Left ventricle myocardium inferior (tissue), 1 donor: ENCODE data around the gene PIAS2. TPM values are rescaled to one million over a fixed set of nuclear protein-coding genes. Genes with fewer than 3 reads are reported as not detected.
A peak's percentile ranks its signal among the peaks of the same experiment; 100 is the strongest.
"Not testable (repeated sequence)": the region's sequence is repeated elsewhere in the genome, so short reads cannot be mapped to it uniquely, and the experiment has no call there.

Experiments used
- DNase-seq: peaks from one replicate; pipeline ENCODE4 v3.0.0-alpha.2; 2020
- H3K27ac ChIP-seq: fragments of 200-600 bp; replicated peaks from 2 replicates; pipeline ENCODE4 v1.8.0; 2021
- H3K27me3 ChIP-seq: fragments of 200-600 bp; 2 replicates; pipeline ENCODE4 v1.8.0; 2021; ENCODE audit warnings: low read depth
- H3K36me3 ChIP-seq: fragments of 200-600 bp; 2 replicates; pipeline ENCODE4 v1.8.0; 2021
- H3K4me1 ChIP-seq: fragments of 200-600 bp; 2 replicates; pipeline ENCODE4 v1.8.0; 2021
- H3K4me3 ChIP-seq: fragments of 200-600 bp; 2 replicates; pipeline ENCODE4 v1.8.0; 2021; ENCODE audit warnings: mild to moderate bottlenecking, moderate library complexity
- H3K9me3 ChIP-seq: fragments of 200-600 bp; replicated peaks from 2 replicates; pipeline ENCODE4 v1.8.0; 2021
- intact Hi-C: fragments of 100-400 bp; cut with micrococcal nuclease; formaldehyde crosslinking; loops from one replicate; pipeline ENCODE4 v1.11.0; 2022
- total RNA-seq: library from RNA; stranded (reverse); fragmentation: NEBNext Ultra II Directional; extraction: Animal tissue kit (Norgen Biotek cat#: 25700); gene quantifications from one replicate; pipeline ENCODE4 v1.2.1, GENCODE V29; 2021
- TF ChIP-seq, protein P1 (sequence below): fragments of 200-600 bp; IDR thresholded peaks from 2 replicates; pipeline ENCODE4 v1.8.0; 2021; ENCODE audit warnings: antibody characterized with exemption, mild to moderate bottlenecking, borderline replicate concordance
- donor health status: DM: no; HTN: yes; CAD: no; lungs with severe emphysema.

Gene PIAS2
- total RNA-seq, 1 donor from 2014 or later, result 33.2 TPM

- no peak for DNase-seq
- no peak overlapping the region for H3K4me3 ChIP-seq
- no peak overlapping the region for H3K27ac ChIP-seq
- TF ChIP-seq, protein P1, sequence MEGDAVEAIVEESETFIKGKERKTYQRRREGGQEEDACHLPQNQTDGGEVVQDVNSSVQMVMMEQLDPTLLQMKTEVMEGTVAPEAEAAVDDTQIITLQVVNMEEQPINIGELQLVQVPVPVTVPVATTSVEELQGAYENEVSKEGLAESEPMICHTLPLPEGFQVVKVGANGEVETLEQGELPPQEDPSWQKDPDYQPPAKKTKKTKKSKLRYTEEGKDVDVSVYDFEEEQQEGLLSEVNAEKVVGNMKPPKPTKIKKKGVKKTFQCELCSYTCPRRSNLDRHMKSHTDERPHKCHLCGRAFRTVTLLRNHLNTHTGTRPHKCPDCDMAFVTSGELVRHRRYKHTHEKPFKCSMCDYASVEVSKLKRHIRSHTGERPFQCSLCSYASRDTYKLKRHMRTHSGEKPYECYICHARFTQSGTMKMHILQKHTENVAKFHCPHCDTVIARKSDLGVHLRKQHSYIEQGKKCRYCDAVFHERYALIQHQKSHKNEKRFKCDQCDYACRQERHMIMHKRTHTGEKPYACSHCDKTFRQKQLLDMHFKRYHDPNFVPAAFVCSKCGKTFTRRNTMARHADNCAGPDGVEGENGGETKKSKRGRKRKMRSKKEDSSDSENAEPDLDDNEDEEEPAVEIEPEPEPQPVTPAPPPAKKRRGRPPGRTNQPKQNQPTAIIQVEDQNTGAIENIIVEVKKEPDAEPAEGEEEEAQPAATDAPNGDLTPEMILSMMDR, result no peak
- intact Hi-C loops, result no loop called here
- H3K36me3 ChIP-seq, result no peaks in the 10 kb centered on the region
- no peaks in the 10 kb centered on the region for H3K9me3 ChIP-seq
- no peaks in the 10 kb centered on the region for H3K27me3 ChIP-seq
- peaks cover 3% of the 10 kb centered on the region for H3K4me1 ChIP-seq
These were observed 105.0 kb downstream of the PIAS2 start for GRCh38 chr18:46812311-46812710.

- no peaks in the 10 kb centered on the region for H3K36me3 ChIP-seq
- intact Hi-C loops, result no loop called here
- peaks cover 3% of the 10 kb centered on the region for H3K4me1 ChIP-seq
- TF ChIP-seq, protein P1, result no peak
- H3K4me3 ChIP-seq, result no peak overlapping the region
- H3K9me3 ChIP-seq, result no peaks in the 10 kb centered on the region
- H3K27ac ChIP-seq, result no peak overlapping the region
- no peak for DNase-seq
- H3K27me3 ChIP-seq, result no peaks in the 10 kb centered on the region
These were observed 106.8 kb downstream of the PIAS2 start for GRCh38 chr18:46810481-46811000.

DNA sequence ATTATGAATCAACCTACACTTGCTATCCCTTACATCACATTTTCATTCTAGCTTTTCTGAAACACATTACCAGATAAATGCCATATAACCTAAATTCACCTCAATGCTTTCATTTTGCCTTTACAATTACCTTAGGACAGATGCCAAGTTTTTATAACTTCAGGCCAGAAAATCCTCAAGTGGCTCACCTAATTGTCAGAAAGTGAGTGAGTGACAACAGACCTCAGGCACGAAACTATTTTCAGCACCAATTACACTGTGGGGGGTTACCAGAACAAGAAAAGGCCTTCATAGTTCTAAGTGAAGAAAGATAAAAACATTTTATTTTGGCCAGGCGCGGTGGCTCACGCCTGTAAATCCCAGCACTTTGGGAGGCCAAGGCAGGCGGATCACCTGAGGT lies 108.2 kb downstream of the PIAS2 start:
- H3K4me1 ChIP-seq, result peaks cover 3% of the 10 kb centered on the region
- TF ChIP-seq, protein P1, result no peak
- H3K27ac ChIP-seq, result no peak overlapping the region
- H3K9me3 ChIP-seq, result no peaks in the 10 kb centered on the region
- H3K36me3 ChIP-seq, result no peaks in the 10 kb centered on the region
- no peak overlapping the region for H3K4me3 ChIP-seq
- H3K27me3 ChIP-seq, result no peaks in the 10 kb centered on the region
- no peak for DNase-seq
- intact Hi-C loops, result no loop called here

DNA sequence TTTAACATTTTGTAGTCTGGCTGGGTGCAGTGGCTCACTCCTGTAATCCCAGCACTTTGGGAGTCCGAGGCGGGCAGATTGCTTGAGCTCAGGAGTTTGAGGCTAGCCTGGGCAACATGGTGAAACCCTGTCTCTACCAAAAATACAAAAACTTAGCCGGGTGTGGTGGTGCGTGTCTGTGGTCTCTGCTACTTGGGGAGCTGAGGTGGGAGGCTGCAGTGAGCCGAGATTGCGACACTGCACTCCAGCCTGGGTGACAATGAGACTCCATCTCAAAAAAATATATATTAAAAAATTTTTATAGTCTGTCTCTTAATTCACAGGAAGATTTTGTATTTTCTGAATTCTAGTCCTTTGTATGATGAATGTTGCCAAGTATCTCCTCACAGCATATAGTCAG lies 121.4 kb downstream of the PIAS2 start:
- intact Hi-C loops, DNase-seq, H3K4me3 ChIP-seq, H3K36me3 ChIP-seq, H3K27ac ChIP-seq, H3K27me3 ChIP-seq, H3K4me1 ChIP-seq, H3K9me3 ChIP-seq: not testable (repeated sequence)

DNA sequence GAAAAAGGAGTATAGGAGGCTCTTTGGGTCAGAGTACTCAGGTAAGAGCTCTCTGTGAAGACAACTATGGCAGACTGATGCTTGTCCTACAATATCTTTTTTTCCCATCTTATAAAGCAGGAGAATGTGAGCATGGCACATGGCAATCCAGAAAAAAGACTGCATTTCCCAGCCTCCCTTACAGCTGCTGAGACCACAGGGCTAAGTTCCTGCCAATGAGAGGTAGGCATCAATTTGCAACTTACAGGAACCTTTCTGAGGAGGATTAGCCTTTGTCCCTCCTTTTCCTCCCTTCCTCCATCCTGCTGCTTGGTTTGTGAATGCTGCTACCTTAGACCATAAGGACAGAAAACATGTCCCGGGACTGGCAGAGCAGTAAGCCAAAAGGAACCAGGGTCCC lies 122.7 kb downstream of the PIAS2 start:
- Histone ChIP-seq H3K9me3 (no peaks in the 10 kb centered on the region), H3K4me3 (no peak overlapping the region), H3K4me1 (no peaks in the 10 kb centered on the region), H3K27ac (no peak overlapping the region), H3K27me3 (no peaks in the 10 kb centered on the region), H3K36me3 (no peaks in the 10 kb centered on the region)
- intact Hi-C loops, result no loop called here
- TF ChIP-seq, protein P1, result no peak
- no peak for DNase-seq

DNA sequence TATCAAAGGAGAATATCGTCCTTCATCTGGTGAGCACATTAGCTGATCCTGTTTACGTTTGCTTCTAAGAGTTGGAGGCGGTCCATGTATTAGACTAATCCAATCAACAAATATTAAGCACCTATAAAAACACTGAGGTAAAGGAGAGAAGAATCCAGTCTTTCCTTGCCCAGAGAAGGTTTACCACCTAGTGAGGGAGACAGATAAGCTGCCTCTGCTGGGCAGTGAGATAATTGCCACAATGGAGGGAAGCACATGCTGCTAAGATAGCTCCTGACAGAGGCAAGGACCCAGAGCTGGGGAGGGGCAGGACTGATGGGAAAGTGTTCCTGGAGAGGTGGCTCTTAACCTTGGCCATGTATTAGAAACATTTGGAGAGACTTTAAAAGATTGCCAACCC lies 123.7 kb downstream of the PIAS2 start:
- no peak for DNase-seq
- H3K9me3 ChIP-seq, result no peaks in the 10 kb centered on the region
- no peaks in the 10 kb centered on the region for H3K4me1 ChIP-seq
- intact Hi-C loops, result no loop called here
- TF ChIP-seq, protein P1, result peak; percentile 17
- H3K27me3 ChIP-seq, result no peaks in the 10 kb centered on the region
- H3K27ac ChIP-seq, result no peak overlapping the region
- no peaks in the 10 kb centered on the region for H3K36me3 ChIP-seq
- no peak overlapping the region for H3K4me3 ChIP-seq
